A549 (cell line): ENCODE data around the gene KCNN1.

Experiments
- CBX8 ChIP-seq: fragments of 200-600 bp; sonication (generic); IDR thresholded peaks from 2 replicates; pipeline ENCODE4 v1.6.1; 2016
- EHMT2 ChIP-seq: fragments of 200-600 bp; sonication (generic); IDR thresholded peaks from 2 replicates; pipeline ENCODE4 v1.6.1; 2016; ENCODE audit warnings: antibody characterized with exemption, low read depth, mild to moderate bottlenecking, moderate library complexity
- EP300 ChIP-seq, 2 experiments: fragments of >200 bp; sonication (Bioruptor Twin); formaldehyde crosslinking; IDR thresholded peaks; 2 replicates in 1 of 2; 3 replicates in 1 of 2; pipeline ENCODE4 v1.6.1; 2016 to 2017
- HOXA7 ChIP-seq: fragments of 250-450 bp; sonication (Bioruptor Pico); IDR thresholded peaks from 2 replicates; pipeline ENCODE4 v1.5.0; 2020; ENCODE audit warnings: mild to moderate bottlenecking, moderate library complexity
- JUN ChIP-seq, 2 experiments: fragments of >200 bp; sonication (Bioruptor Twin); formaldehyde crosslinking; IDR thresholded peaks; 2 replicates in 1 of 2; 3 replicates in 1 of 2; pipeline ENCODE4 v1.6.1; 2016 to 2017
- MAFK ChIP-seq: fragments of 450-650 bp; IDR thresholded peaks from 2 replicates; pipeline ENCODE4 v1.6.1; 2014; ENCODE audit not compliant: partially characterized antibody
- MYC ChIP-seq: IDR thresholded peaks from 2 replicates; pipeline ENCODE4 v1.6.1; 2012; ENCODE audit warnings: mild to moderate bottlenecking, inconsistent platforms, low read length, improper control_type of control experiment, borderline replicate concordance
- POLR2A ChIP-seq: IDR thresholded peaks from 2 replicates; pipeline ENCODE4 v1.6.1; 2012; ENCODE audit warnings: mild to moderate bottlenecking, low read length
- RCOR1 ChIP-seq: fragments of 150-350 bp; IDR thresholded peaks from 2 replicates; pipeline ENCODE4 v1.6.1; 2014; ENCODE audit warnings: antibody characterized with exemption, low read length, low read depth
- RNF2 ChIP-seq: fragments of 200-600 bp; sonication (generic); IDR thresholded peaks from 2 replicates; pipeline ENCODE4 v1.6.1; 2016; ENCODE audit warnings: low read depth, mild to moderate bottlenecking, antibody characterized with exemption, moderate library complexity, borderline replicate concordance
- TF ChIP-seq, protein P1 (sequence below): fragments of >200 bp; sonication (Bioruptor Twin); formaldehyde crosslinking; IDR thresholded peaks from 3 replicates; pipeline ENCODE4 v1.5.1; 2016
- TF ChIP-seq, protein P2 (sequence below): fragments of 150-350 bp; IDR thresholded peaks from 2 replicates; pipeline ENCODE4 v1.6.1; 2014; ENCODE audit warnings: low read depth, mild to moderate bottlenecking, low read length
- TF ChIP-seq, protein P3 (sequence below): fragments of 450-650 bp; IDR thresholded peaks from 2 replicates; pipeline ENCODE4 v1.6.1; 2014; ENCODE audit warnings: antibody characterized with exemption

DNA sequence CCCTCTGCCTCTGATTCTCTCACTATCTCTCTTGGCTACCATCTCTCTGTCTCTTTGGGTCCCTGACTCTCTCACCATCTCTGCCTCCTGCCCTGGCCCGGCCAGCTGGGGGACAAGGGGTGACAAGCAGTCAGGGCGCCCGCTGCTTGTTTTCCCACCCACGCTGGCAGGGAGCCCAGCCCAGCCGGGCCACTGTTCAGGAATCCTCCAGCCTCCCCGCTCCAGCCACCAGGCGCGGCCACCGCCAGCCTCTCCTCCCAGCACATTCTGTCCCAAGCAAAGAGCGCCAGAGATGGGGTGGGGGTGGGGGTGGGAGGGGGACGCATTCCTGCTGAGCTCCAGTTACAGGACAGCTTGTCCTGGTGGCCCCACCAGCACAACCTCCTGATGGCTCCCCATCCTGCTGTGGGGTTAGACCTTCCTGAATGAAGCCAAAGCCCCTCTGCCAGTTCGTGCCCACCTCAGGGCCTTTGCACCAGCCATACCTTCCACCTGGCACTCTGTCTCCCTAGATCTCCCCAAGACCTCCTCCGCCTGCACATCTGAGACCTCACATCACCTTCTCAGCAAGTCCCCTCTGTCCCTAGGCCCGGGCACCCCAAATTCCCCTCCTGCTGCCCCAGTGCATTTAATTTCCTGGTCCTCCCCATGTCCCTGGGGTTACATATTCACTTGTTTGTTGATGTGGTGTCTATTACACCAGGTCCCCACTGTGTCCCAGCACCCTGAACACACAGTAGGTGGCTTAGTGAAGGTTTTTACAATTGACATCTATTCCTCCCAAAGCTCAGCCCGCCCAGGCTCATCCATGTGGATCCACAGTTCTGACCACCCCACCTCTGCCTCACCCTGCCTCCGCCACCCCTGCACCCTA, 53.5 kb downstream of the KCNN1 start:
- TF ChIP-seq, protein P1, sequence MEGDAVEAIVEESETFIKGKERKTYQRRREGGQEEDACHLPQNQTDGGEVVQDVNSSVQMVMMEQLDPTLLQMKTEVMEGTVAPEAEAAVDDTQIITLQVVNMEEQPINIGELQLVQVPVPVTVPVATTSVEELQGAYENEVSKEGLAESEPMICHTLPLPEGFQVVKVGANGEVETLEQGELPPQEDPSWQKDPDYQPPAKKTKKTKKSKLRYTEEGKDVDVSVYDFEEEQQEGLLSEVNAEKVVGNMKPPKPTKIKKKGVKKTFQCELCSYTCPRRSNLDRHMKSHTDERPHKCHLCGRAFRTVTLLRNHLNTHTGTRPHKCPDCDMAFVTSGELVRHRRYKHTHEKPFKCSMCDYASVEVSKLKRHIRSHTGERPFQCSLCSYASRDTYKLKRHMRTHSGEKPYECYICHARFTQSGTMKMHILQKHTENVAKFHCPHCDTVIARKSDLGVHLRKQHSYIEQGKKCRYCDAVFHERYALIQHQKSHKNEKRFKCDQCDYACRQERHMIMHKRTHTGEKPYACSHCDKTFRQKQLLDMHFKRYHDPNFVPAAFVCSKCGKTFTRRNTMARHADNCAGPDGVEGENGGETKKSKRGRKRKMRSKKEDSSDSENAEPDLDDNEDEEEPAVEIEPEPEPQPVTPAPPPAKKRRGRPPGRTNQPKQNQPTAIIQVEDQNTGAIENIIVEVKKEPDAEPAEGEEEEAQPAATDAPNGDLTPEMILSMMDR, result no peak
- TF ChIP-seq POLR2A (no peak), HOXA7 (CRISPR knock-in tag) (no peak), RCOR1 (no peak), MAFK (no peak), JUN (IDR thresholded peaks at IDR 0.05) (no peak), EP300 (IDR thresholded peaks at IDR 0.05) (no peak), RNF2 (no peak), MYC (no peak), CBX8 (no peak), EHMT2 (no peak)
- TF ChIP-seq, protein P2, sequence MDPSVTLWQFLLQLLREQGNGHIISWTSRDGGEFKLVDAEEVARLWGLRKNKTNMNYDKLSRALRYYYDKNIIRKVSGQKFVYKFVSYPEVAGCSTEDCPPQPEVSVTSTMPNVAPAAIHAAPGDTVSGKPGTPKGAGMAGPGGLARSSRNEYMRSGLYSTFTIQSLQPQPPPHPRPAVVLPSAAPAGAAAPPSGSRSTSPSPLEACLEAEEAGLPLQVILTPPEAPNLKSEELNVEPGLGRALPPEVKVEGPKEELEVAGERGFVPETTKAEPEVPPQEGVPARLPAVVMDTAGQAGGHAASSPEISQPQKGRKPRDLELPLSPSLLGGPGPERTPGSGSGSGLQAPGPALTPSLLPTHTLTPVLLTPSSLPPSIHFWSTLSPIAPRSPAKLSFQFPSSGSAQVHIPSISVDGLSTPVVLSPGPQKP, result no peak
- TF ChIP-seq, protein P3, sequence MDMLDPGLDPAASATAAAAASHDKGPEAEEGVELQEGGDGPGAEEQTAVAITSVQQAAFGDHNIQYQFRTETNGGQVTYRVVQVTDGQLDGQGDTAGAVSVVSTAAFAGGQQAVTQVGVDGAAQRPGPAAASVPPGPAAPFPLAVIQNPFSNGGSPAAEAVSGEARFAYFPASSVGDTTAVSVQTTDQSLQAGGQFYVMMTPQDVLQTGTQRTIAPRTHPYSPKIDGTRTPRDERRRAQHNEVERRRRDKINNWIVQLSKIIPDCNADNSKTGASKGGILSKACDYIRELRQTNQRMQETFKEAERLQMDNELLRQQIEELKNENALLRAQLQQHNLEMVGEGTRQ, result no peak
